BE2C (cell line): ENCODE results near the gene ZNF823.

Source experiments
- DNase-seq: peaks from one replicate; pipeline ENCODE4 v3.0.0-alpha.2; 2020
- H3K27me3 ChIP-seq: fragments of 250-450 bp; sonication (Bioruptor Pico); 2 replicates; pipeline ENCODE4 v1.5.1; 2020; ENCODE audit warnings: mild to moderate bottlenecking
- H3K36me3 ChIP-seq: fragments of 250-450 bp; sonication (Bioruptor Pico); 2 replicates; pipeline ENCODE4 v1.5.1; 2020; ENCODE audit warnings: mild to moderate bottlenecking
- H3K4me1 ChIP-seq: fragments of 250-450 bp; sonication (Bioruptor Pico); 2 replicates; pipeline ENCODE4 v1.5.1; 2020
- H3K4me3 ChIP-seq: 2 replicates; pipeline ENCODE4 v1.5.1; 2011; ENCODE audit warnings: low read depth, low read length
- H3K9me3 ChIP-seq: fragments of 250-450 bp; sonication (Bioruptor Pico); 2 replicates; pipeline ENCODE4 v1.5.1; 2020
- TF ChIP-seq, protein P1 (sequence below): IDR thresholded peaks from 2 replicates; pipeline ENCODE4 v1.5.1; 2012; ENCODE audit warnings: mild to moderate bottlenecking, low read depth, low read length

The ZNF823 gene

DNA sequence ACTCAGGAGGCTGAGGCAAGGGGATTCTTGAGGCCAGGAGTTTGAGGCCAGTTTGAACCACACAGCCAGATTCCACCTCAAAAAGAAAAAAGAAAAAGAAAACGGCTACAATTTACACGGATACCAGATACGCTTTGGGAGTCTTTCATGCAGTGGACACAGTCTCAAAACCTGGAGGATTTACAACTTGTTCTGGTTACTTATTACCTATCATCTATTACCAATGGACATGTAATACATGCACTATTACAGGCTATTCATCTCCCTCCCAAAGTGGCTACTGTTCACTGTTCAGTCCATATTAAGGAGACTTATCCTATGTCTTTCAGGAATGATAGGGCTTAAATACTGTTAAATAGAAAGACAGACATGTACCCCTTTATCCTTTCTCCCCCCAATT is 33.3 kb downstream of the ZNF823 start:
- H3K27me3 ChIP-seq: no peaks in the 10 kb centered on the region
- TF ChIP-seq, protein P1, sequence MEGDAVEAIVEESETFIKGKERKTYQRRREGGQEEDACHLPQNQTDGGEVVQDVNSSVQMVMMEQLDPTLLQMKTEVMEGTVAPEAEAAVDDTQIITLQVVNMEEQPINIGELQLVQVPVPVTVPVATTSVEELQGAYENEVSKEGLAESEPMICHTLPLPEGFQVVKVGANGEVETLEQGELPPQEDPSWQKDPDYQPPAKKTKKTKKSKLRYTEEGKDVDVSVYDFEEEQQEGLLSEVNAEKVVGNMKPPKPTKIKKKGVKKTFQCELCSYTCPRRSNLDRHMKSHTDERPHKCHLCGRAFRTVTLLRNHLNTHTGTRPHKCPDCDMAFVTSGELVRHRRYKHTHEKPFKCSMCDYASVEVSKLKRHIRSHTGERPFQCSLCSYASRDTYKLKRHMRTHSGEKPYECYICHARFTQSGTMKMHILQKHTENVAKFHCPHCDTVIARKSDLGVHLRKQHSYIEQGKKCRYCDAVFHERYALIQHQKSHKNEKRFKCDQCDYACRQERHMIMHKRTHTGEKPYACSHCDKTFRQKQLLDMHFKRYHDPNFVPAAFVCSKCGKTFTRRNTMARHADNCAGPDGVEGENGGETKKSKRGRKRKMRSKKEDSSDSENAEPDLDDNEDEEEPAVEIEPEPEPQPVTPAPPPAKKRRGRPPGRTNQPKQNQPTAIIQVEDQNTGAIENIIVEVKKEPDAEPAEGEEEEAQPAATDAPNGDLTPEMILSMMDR: no peak
- no peaks in the 10 kb centered on the region for H3K9me3 ChIP-seq
- DNase-seq: no peak
- H3K4me1 ChIP-seq: no peaks in the 10 kb centered on the region
- no peaks in the 10 kb centered on the region for H3K36me3 ChIP-seq
- H3K4me3 ChIP-seq: no peak overlapping the region

DNA sequence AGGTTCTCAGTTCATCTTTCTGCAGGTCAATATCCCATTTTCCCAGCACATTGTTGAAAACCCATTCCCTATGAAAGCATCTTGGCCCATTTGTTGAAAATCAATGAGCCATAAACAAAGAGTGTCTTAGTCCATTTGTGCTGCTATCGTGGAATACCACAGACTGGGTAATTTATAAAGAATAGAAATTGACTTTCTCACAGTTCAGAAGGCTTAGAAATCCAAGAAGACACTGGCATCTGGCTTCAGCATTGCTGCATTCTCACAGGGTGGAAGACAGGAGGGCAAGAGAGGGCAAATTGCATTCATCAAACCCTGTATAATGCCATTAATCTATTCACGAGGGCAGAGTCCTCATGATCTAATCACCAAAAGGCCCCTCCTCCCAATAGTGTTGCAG is 34.1 kb downstream of the ZNF823 start:
- no peak for DNase-seq
- TF ChIP-seq, protein P1: no peak
- Histone ChIP-seq H3K36me3 (no peaks in the 10 kb centered on the region), H3K9me3 (no peaks in the 10 kb centered on the region), H3K4me3 (no peak overlapping the region), H3K4me1 (no peaks in the 10 kb centered on the region), H3K27me3 (no peaks in the 10 kb centered on the region)

DNA sequence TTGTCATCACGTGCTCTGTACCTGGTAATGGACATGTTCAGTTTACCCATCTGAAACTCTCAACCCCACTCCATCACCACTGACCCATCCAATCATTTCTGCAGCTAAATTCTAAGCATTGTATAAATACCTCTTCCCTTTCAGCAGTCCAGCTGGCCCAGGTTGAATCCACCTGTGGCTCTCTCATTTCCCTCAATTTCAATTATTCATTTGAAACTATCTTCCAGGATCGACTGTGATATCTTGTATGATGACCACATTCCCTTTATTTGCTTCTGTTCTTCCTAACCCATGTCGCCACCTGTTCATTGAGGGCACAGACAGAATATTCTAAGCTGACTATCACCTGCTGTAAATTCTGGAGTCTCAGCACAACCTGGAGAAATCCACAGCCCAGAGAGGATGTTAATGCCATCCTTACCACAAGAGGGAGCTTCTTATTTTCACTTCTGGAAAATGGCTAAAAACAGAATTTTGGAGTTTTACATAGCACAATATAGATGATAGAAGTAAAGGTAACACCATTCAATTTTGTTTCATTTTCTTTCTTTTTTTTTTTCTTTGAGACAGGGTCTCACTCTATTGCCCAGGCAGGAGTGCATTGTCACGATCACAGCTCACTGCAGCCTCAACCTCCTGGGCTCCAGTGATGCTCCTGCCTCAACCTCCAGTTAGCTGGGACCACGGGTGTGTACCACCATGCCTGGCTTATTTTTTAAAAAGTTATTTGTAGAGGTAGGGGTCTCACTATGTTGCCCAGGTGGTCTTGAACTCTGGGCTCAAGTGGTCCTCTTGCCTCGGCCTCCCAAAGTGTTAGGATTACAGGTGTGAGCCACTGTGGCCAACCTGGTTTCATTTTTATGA is 38.6 kb downstream of the ZNF823 start:
- Histone ChIP-seq H3K4me1 (no peaks in the 10 kb centered on the region; the same call in 1 of the 2 replicates), H3K4me3 (no peak overlapping the region), H3K36me3 (no peaks in the 10 kb centered on the region), H3K27me3 (no peaks in the 10 kb centered on the region), H3K9me3 (no peaks in the 10 kb centered on the region)
- peak; percentile 15 for DNase-seq
- TF ChIP-seq, protein P1: peak; percentile 76

DNA sequence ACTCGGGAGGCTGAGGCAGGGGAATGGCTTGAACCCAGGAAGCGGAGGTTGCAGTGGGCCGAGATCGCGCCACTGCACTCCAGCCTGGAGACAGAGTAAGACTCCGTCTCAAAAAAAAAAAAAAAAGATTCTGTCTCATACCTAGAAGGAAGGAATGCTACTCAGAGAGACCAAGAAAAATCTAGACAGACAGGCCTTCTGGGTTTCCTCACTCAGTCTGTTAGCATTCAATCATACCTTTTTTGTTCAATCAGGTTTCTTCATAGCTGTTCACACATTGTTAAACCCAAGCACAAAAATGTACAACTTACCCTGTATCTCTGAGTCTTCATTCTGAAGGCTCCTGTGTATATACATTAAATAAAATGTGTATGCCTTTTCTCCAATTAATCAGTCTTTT is 40.5 kb downstream of the ZNF823 start:
- H3K9me3 ChIP-seq: no peaks in the 10 kb centered on the region

DNA sequence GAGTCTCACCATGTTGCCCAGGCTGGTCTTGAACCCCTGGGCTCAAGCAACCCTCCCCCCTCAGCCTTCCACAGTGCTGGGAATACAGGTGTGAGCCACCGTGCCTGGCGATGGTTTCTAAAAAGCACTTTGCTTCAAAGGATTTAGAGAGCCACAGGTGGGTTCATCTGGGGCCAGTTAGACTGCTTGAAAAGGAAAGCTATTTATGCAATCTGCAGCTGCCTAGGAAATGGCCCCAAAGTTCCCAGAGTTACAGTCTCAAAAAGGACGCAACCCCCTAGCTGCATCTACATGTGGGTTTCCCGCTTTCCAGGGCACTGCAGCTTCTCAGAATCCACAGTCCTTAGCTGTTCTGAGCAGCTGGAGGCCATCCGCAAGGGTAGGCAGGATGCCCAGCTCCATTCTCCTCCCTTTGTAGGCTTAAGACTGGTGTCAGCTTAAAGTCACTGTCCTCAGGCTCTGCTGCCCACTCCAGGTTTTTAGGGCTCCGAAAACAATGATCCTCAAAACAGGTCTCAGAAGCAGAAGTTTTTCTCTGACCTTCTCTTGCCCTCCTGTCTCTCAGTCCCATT is 41.4 kb downstream of the ZNF823 start:
- no peak for DNase-seq
- Histone ChIP-seq H3K4me3 (no peak overlapping the region), H3K4me1 (no peaks in the 10 kb centered on the region; the same call in 1 of the 2 replicates), H3K27me3 (no peaks in the 10 kb centered on the region), H3K36me3 (no peaks in the 10 kb centered on the region), H3K9me3 (no peaks in the 10 kb centered on the region)
- TF ChIP-seq, protein P1: no peak

More for the DNA sequence above, 40.5 kb downstream of the ZNF823 start:
- H3K4me3 ChIP-seq: no peak overlapping the region
- no peak for DNase-seq
- TF ChIP-seq, protein P1: no peak
- no peaks in the 10 kb centered on the region for H3K27me3 ChIP-seq
- H3K4me1 ChIP-seq: no peaks in the 10 kb centered on the region; the same call in 1 of the 2 replicates
- H3K36me3 ChIP-seq: no peaks in the 10 kb centered on the region
